Pulmonary artery endothelial cell (primary cell): Measurements from ENCODE around the gene GADL1. TPM values are rescaled to one million over a fixed set of nuclear protein-coding genes. Genes with fewer than 3 reads are reported as not detected.

Experiments used
- DNase-seq: peaks from one replicate; pipeline ENCODE4 v3.0.0-alpha.2; 2011; ENCODE audit warnings: low read depth, low spot score
- total RNA-seq: library from RNA; depleted of rRNA; stranded (reverse); fragments of >200 nt; gene quantifications from 2 replicates; pipeline ENCODE4 v1.2.3, GENCODE V29; 2014

Gene GADL1
- total RNA-seq, 1 donor from 2014 or later, result not detected

- DNase-seq, result no peak
Observed at GRCh38 chr3:30811151-30811795, 83.2 kb downstream of the GADL1 start.

GRCh38 chr3:30810625-30811024 is 83.8 kb downstream of the GADL1 start:
- no peak for DNase-seq

GRCh38 chr3:30805695-30806094 is 88.8 kb downstream of the GADL1 start:
- no peak for DNase-seq

- no peak for DNase-seq
Observed at GRCh38 chr3:30804984-30805383, 89.5 kb downstream of the GADL1 start.

- DNase-seq, result no peak
Observed at GRCh38 chr3:30795176-30795575, 99.3 kb downstream of the GADL1 start.

GRCh38 chr3:30793740-30794139 is 100.7 kb downstream of the GADL1 start:
- DNase-seq, result no peak

GRCh38 chr3:30790150-30790549 is 104.3 kb downstream of the GADL1 start:
- DNase-seq, result no peak

GRCh38 chr3:30786365-30786764 is 108.1 kb downstream of the GADL1 start:
- no peak for DNase-seq

- DNase-seq, result no peak
Observed at GRCh38 chr3:30779686-30780287, 114.7 kb downstream of the GADL1 start.

GRCh38 chr3:30778933-30779332 is 115.5 kb downstream of the GADL1 start:
- no peak for DNase-seq

- DNase-seq, result no peak
Observed at GRCh38 chr3:30777426-30778113, 116.9 kb downstream of the GADL1 start.

GRCh38 chr3:30776186-30776815 is 118.2 kb downstream of the GADL1 start:
- DNase-seq, result no peak

GRCh38 chr3:30775040-30775439 is 119.4 kb downstream of the GADL1 start:
- no peak for DNase-seq

- no peak for DNase-seq
Observed at GRCh38 chr3:30774062-30774461, 120.4 kb downstream of the GADL1 start.

GRCh38 chr3:30770387-30770786 is 124.1 kb downstream of the GADL1 start:
- DNase-seq, result no peak

- DNase-seq, result no peak
Observed at GRCh38 chr3:30768703-30769550, 125.5 kb downstream of the GADL1 start.

GRCh38 chr3:30768046-30768445 is 126.4 kb downstream of the GADL1 start:
- DNase-seq, result no peak

GRCh38 chr3:30766522-30766921 is 127.9 kb downstream of the GADL1 start:
- DNase-seq, result no peak

GRCh38 chr3:30764891-30765290 is 129.6 kb downstream of the GADL1 start:
- no peak for DNase-seq

- no peak for DNase-seq
Observed at GRCh38 chr3:30764281-30764680, 130.2 kb downstream of the GADL1 start.

- no peak for DNase-seq
Observed at GRCh38 chr3:30761374-30761773, 133.1 kb downstream of the GADL1 start.
